Panc1 (cell line): Measurements from ENCODE around the gene C14orf132. TPM values are rescaled to one million over a fixed set of nuclear protein-coding genes. Genes with fewer than 3 reads are reported as not detected.

Experiments
- ATAC-seq: fragments of 200-7000 bp; cut with Tn5 transposase; 2 replicates; pipeline ENCODE4 v1.9.1; 2020; ENCODE audit warnings: mild to moderate bottlenecking, moderate library complexity
- BruUV-seq: library from RNA; stranded (reverse); fragments of 400-500 nt; replicated peaks from 2 replicates; lab custom pipeline; 2021; lab: Mats Ljungman, UMichigan
- CTCF ChIA-PET: fragments of 300-600 bp; sonication (Branson Sonifier 250); formaldehyde crosslinking; loops from one replicate; lab custom pipeline; 2022; ENCODE audit warnings: antibody characterized with exemption; lab: Charles Lee
- POLR2A ChIA-PET: fragments of 300-600 bp; sonication (Branson Sonifier 250); formaldehyde crosslinking; loops from one replicate; lab custom pipeline; 2022; ENCODE audit warnings: antibody characterized with exemption; lab: Charles Lee
- DNase-seq: peaks from one replicate; pipeline ENCODE4 v3.0.0-alpha.2; 2010; ENCODE audit warnings: low read depth, low spot score
- H3K27ac ChIP-seq: 2 replicates; pipeline ENCODE4 v1.5.1; 2011; ENCODE audit warnings: mild to moderate bottlenecking, low read length, inconsistent platforms
- H3K27me3 ChIP-seq: fragments of 200-500 bp; sonication (Bioruptor generic); 2 replicates; pipeline ENCODE4 v1.6.0; 2014; ENCODE audit warnings: low read length, inconsistent platforms; ENCODE audit not compliant: control insufficient read depth, insufficient read depth
- H3K36me3 ChIP-seq: fragments of 200-500 bp; sonication (Bioruptor generic); 2 replicates; pipeline ENCODE4 v1.5.1; 2014; ENCODE audit warnings: inconsistent platforms, mild to moderate bottlenecking, low read length, moderate library complexity; ENCODE audit not compliant: control insufficient read depth, insufficient read depth
- H3K4me1 ChIP-seq: 2 replicates; pipeline ENCODE4 v1.5.1; 2011; ENCODE audit warnings: inconsistent platforms, mild to moderate bottlenecking, low read length, moderate library complexity; ENCODE audit not compliant: control insufficient read depth, insufficient read depth
- H3K4me3 ChIP-seq, 2 experiments: 2 replicates each; pipeline ENCODE4 v1.5.1; 2011 to 2012; ENCODE audit warnings: low read depth in 2 of 2, low read length in 2 of 2, mild to moderate bottlenecking in 2 of 2, inconsistent platforms in 1 of 2, moderate library complexity in 1 of 2
- H3K9me3 ChIP-seq: fragments of 200-500 bp; sonication (Bioruptor generic); 2 replicates; pipeline ENCODE4 v1.5.1; 2014; ENCODE audit warnings: low read depth, mild to moderate bottlenecking, inconsistent platforms, low read length, moderate library complexity; ENCODE audit not compliant: control insufficient read depth, insufficient read depth
- POLR2AphosphoS5 ChIP-seq: IDR thresholded peaks from 2 replicates; pipeline ENCODE4 v1.6.1; 2012; ENCODE audit warnings: mild to moderate bottlenecking, low read depth, low read length, moderate library complexity
- REST ChIP-seq, 2 experiments: IDR thresholded peaks; 2 replicates each; pipeline ENCODE4 v1.6.1; 2011 to 2012; ENCODE audit warnings: low read depth in 2 of 2, control low read depth in 1 of 2, low read length in 1 of 2, mild to moderate bottlenecking in 1 of 2, moderate library complexity in 1 of 2; ENCODE audit not compliant: insufficient read depth in 1 of 2
- SIN3A ChIP-seq: IDR thresholded peaks from 2 replicates; pipeline ENCODE4 v1.6.1; 2012; ENCODE audit warnings: low read depth, mild to moderate bottlenecking, low read length, moderate library complexity, borderline replicate concordance; ENCODE audit not compliant: insufficient read depth
- TCF7L2 ChIP-seq: IDR thresholded peaks from 2 replicates; pipeline ENCODE4 v1.6.1; 2011; ENCODE audit warnings: mild to moderate bottlenecking, low read depth, low read length, inconsistent platforms
- in situ Hi-C: cut with HindIII; loops from 2 replicates; pipeline ENCODE4 v1.10.0; 2016; ENCODE audit warnings: low sequenced_read_pairs, low pct_unique_long_range_greater_than_20kb
- intact Hi-C: fragments of 100-400 bp; cut with micrococcal nuclease; formaldehyde crosslinking; loops from one replicate; pipeline ENCODE4 v1.10.0; 2022; ENCODE audit not compliant: unreplicated experiment
- total RNA-seq: library from RNA; stranded (reverse); gene quantifications from one replicate; pipeline ENCODE4 v1.2.1, GENCODE V29; 2021; ENCODE audit not compliant: unreplicated experiment
- TF ChIP-seq, protein P1 (sequence below): fragments of 450-650 bp; IDR thresholded peaks from 2 replicates; pipeline ENCODE4 v1.5.1; 2017; ENCODE audit warnings: mild to moderate bottlenecking

The C14orf132 gene
- total RNA-seq, 1 experiment from 2014 or later: 23.0 TPM

DNA sequence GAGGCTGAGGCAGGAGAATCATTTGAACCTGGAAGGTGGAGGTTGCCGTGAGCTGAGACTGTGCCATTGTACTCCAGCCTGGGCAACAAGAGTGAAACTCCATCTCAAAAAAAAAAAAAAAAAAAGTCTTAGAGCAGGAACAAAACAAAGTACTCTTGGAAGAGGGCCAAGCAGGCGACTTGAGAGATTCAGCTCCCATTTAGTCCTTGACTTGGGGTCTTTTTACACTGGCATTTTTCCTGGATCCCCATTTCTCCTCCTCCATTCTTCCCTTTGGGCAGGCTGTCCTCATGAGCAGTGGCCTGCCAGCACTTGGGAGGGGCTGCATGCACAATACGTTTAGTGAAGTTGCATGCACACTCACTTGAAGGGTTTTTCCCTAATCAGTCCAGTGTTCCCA, 72.9 kb downstream of the C14orf132 start:
- no peak for DNase-seq
- Histone ChIP-seq H3K9me3 (no peaks in the 10 kb centered on the region), H3K36me3 (no peaks in the 10 kb centered on the region), H3K27me3 (no peaks in the 10 kb centered on the region), H3K4me1 (no peaks in the 10 kb centered on the region), H3K4me3 (no peak overlapping the region), H3K27ac (no peak overlapping the region)
- ChIA-PET CTCF (no interaction called here), POLR2A (no interaction called here)
- intact Hi-C loops: no loop called here
- no peak for TF ChIP-seq POLR2AphosphoS5
- no peak for TF ChIP-seq SIN3A
- TF ChIP-seq, protein P1, sequence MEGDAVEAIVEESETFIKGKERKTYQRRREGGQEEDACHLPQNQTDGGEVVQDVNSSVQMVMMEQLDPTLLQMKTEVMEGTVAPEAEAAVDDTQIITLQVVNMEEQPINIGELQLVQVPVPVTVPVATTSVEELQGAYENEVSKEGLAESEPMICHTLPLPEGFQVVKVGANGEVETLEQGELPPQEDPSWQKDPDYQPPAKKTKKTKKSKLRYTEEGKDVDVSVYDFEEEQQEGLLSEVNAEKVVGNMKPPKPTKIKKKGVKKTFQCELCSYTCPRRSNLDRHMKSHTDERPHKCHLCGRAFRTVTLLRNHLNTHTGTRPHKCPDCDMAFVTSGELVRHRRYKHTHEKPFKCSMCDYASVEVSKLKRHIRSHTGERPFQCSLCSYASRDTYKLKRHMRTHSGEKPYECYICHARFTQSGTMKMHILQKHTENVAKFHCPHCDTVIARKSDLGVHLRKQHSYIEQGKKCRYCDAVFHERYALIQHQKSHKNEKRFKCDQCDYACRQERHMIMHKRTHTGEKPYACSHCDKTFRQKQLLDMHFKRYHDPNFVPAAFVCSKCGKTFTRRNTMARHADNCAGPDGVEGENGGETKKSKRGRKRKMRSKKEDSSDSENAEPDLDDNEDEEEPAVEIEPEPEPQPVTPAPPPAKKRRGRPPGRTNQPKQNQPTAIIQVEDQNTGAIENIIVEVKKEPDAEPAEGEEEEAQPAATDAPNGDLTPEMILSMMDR: no peak
- in situ Hi-C loops: no loop called here
- no TSS peak for BruUV-seq
- ATAC-seq: no peak

- Histone ChIP-seq H3K9me3 (no peaks in the 10 kb centered on the region), H3K36me3 (no peaks in the 10 kb centered on the region), H3K27me3 (no peaks in the 10 kb centered on the region), H3K4me3 (no peak overlapping the region), H3K4me1 (no peaks in the 10 kb centered on the region), H3K27ac (no peak overlapping the region)
- DNase-seq: no peak
- no peak for ATAC-seq
- ChIA-PET POLR2A (no interaction called here), CTCF (interaction anchor here (0.7 kb wide), 1 partner anchor 13 kb away, joined by 5 read pairs; no protein-coding TSS in a partner anchor)
- intact Hi-C loops: no loop called here
- TF ChIP-seq SIN3A (no peak), POLR2AphosphoS5 (no peak), REST (IDR thresholded peaks at IDR 0.05; ENCODE audit: insufficient read depth in 1 of 2, low read depth in 2 of 2, low read length in 1 of 2) (no peak), TCF7L2 (no peak)
- TF ChIP-seq, protein P1: no peak
- no TSS peak for BruUV-seq
- in situ Hi-C loops: no loop called here
Observed at GRCh38 chr14:96114002-96114401, 74.8 kb downstream of the C14orf132 start.
